ENCODE data around the gene DLG2. TPM values are rescaled to one million over a fixed set of nuclear protein-coding genes. Genes with fewer than 3 reads are reported as not detected.

Gene DLG2
- total and polyA plus RNA-seq, 7 donors = 0.23 to 5.3 (median 3.4) TPM

DNA sequence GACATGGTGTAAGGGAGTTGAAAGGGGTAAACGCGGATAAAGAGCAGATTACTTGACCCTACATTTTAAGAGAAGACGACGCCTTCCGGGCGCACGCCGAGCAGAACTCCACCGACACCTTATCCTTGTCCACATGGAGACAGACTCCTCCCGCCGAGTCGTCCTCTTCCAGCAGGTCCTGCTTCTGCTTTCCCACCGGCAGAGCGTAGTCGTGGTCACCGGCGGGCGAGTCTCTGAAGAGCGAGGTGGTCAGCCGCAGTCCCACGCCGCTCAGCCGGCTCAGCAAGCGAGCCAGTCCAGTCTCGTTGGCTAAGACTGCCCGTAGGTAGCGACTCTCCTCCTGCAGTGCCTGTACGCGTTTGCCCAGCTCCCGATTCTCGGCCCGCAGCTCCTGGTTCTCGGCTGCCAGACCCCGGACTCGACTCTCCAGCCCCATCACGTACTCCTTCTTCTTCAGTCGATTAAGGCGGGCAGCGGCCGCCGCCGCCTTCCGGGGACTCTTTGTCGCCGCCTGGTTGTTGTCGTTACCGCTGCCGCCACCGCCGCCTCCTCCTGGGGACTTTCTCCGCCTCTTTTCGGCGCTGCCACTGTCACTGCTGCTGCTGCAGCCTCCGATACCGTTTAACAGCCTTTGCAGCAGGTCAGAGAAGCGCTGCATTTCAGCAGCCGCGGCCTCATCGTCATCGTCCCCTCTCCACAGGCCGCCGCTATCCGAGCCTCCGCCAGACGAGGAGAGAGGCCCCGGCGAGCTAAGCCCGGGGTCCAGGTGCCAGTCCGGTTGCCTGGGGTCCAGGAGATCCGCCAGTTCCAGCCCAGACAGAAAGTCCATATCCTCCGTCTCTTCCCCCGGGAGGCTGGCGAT is 36.8 kb upstream of the DLG2 start:
- peak; percentile 79 to 90 for DNase-seq
- H3K4me1 ChIP-seq = peaks cover 36% of the 10 kb centered on the region
- no peaks in the 10 kb centered on the region for H3K27me3 ChIP-seq (ENCODE audit: insufficient read depth in 3 of 3, low read length in 2 of 3)
- ATAC-seq = peak; percentile 68 to 84 (median 78)
- TF ChIP-seq CTCF (IDR thresholded peaks at IDR 0.05) = peak; percentile 60
- peak overlapping the region; percentile 94 for H3K4me3 ChIP-seq
- peak overlapping the region; percentile 98 for H3K27ac ChIP-seq
- intact Hi-C loops (cut with DNase I) = loop anchor here (1.0 to 5.0 kb wide), 2 partner anchors 36 to 37 kb away; partner anchors contain the start of genes TMEM126B (in 2 of the 2) and DLG2 (in 1 of the 2)
- no peaks in the 10 kb centered on the region for H3K9me3 ChIP-seq
- WGBS, 3 donors = 0 to 1% (median 0%) methylated on average over 71 to 73 of the region's 73 CpGs
- H3K36me3 ChIP-seq (ENCODE audit: insufficient read depth in 1 of 2, low read depth in 1 of 2) = peaks cover 0 to 29% of the 10 kb centered on the region in 2 donors

DNA sequence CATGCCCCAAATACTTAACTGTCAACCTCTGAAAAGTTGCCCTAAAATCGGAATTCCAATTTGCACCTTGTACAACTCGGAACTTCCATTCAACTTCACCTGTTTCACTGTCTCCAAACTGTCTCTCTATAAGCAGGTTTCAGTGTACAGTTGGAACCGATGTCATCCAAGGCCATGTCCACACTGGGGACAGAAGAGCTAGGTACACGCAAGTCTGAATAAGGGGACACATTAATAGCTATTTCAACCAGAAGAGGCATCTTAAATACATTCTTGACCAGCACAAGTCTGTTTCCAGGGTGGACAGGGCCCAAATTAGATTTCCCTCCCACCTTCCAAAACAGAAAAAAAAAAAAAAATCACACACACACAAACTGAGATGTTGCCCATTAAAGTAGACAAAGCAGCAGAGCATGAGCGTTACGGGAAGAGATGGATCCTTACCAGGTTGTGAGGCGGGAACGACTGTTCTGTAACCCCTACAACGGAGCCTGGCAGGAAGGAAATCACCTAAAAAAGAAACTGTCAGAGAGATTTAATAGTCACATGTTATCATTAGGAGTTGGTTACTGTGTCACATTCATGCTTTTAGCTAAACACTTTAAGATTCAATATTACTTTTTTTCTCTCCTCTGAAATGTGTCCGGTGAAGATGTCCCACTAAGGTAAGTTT is 36.1 kb upstream of the DLG2 start:
- Histone ChIP-seq H3K4me3 (peak overlapping the region; percentile 94), H3K27ac (peak overlapping the region; percentile 98), H3K27me3 (ENCODE audit: insufficient read depth in 3 of 3, low read length in 2 of 3) (no peaks in the 10 kb centered on the region), H3K9me3 (no peaks in the 10 kb centered on the region), H3K36me3 (ENCODE audit: insufficient read depth in 1 of 2, low read depth in 1 of 2) (peaks cover 0 to 34% of the 10 kb centered on the region in 2 donors), H3K4me1 (peaks cover 42% of the 10 kb centered on the region)
- no peak for ATAC-seq
- intact Hi-C loops (cut with DNase I) = loop anchor here in 1 of 2 donors (5.0 kb wide), 1 partner anchor 36 kb away; the partner anchor contains the start of genes DLG2 and TMEM126B
- WGBS, 3 donors = 1 to 2% (median 2%) methylated on average over 10 of the region's 10 CpGs
- no peak for DNase-seq
- TF ChIP-seq CTCF (IDR thresholded peaks at IDR 0.05) = no peak

GRCh38 chr11:85661972-85662664 is 35.0 kb upstream of the DLG2 start:
- peak overlapping the region; percentile 94 for H3K4me3 ChIP-seq
- 5 to 9% (median 7%) methylated on average over 4 of the region's 4 CpGs for WGBS, 3 donors
- peaks cover 47% of the 10 kb centered on the region for H3K4me1 ChIP-seq
- intact Hi-C loops (cut with DNase I) = loop anchor here in 1 of 2 donors (5.0 kb wide), 1 partner anchor 35 kb away; the partner anchor contains the start of genes DLG2 and TMEM126B
- DNase-seq (no peak), ATAC-seq (no peak)
- TF ChIP-seq CTCF (IDR thresholded peaks at IDR 0.05) = no peak
- peak overlapping the region; percentile 34 for H3K27ac ChIP-seq
- no peaks in the 10 kb centered on the region for H3K9me3 ChIP-seq
- no peaks in the 10 kb centered on the region for H3K27me3 ChIP-seq (ENCODE audit: insufficient read depth in 3 of 3, low read length in 2 of 3)
- peaks cover 0 to 45% of the 10 kb centered on the region in 2 donors for H3K36me3 ChIP-seq (ENCODE audit: insufficient read depth in 1 of 2, low read depth in 1 of 2)

- no peak overlapping the region for H3K27ac ChIP-seq
- TF ChIP-seq CTCF (IDR thresholded peaks at IDR 0.05) = no peak
- 31 to 60% (median 47%) methylated on average over 1 of the region's 1 CpG for WGBS, 3 donors
- peaks cover 52% of the 10 kb centered on the region for H3K4me1 ChIP-seq
- no peaks in the 10 kb centered on the region for H3K27me3 ChIP-seq (ENCODE audit: insufficient read depth in 3 of 3, low read length in 2 of 3)
- H3K4me3 ChIP-seq = no peak overlapping the region
- peaks cover 0 to 84% of the 10 kb centered on the region in 2 donors for H3K36me3 ChIP-seq (ENCODE audit: insufficient read depth in 1 of 2, low read depth in 1 of 2)
- DNase-seq (no peak), ATAC-seq (no peak)
- intact Hi-C loops (cut with DNase I) = no loop called here
- no peaks in the 10 kb centered on the region for H3K9me3 ChIP-seq
Observed at GRCh38 chr11:85658180-85658579, 31.0 kb upstream of the DLG2 start.
